DMS 273 treated with DMSO at 0.1 percent for 48 hours (cell line): ENCODE data around the gene NDUFA11.

ENCODE experiments used
- DNase-seq: peaks from one replicate; lab custom pipeline; 2025; lab: John Stamatoyannopoulos, UW

Gene NDUFA11

GRCh38 chr19:5908773-5909442, 5.3 kb upstream of the NDUFA11 start:
- DNase-seq, result no peak

DNA sequence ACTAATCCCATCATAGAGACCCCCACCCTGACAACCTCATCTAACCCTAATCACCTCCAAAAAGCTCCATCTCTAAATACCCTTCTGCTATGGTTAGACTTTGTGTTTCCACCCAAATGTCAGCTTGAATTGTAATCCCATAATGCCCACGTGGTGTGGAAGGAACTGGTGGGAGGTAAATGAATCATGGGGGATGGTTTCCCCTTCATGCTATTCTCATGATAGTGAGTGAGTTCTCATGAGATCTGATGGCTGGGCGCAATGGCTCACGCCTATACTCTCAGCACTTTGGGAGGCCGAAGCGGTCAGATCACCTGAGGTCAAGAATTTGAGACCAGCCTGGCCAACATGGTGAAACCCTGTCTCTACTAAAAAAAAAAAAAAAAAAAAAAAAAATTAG, 3.7 kb upstream of the NDUFA11 start:
- DNase-seq, result no peak

DNA sequence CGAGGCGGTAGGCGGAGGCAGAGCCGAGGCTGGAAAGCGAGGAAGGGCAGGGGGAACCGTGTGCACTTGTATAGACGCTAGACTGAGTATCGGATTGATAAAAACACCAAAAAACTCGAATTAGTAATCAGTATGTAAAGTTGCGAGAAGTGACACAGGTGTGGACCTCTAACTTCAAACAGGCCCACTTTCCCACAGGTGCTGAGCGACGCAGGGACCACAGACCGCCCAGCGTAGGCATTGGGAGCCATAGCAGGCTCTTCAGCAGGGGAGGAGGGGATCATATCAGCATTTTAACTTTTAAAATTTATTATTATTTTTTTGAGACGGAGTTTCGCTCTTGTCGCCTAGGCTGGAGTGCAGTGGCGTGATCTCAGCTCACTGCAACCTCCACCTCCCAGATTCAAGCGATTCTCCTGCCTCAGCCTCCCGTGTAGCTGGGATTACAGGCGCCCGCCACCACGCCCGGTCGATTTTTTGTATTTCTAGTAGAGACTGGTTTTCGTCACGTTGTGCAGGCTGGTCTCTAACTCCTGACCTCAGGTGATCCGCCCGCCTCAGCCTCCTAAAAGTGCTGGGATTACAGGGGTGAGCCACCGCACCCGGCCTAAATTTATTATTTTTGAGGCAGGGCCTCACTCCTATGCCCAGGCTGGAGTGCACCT, 1.7 kb upstream of the NDUFA11 start:
- no peak for DNase-seq

GRCh38 chr19:5904352-5905113, 943 bp upstream of the NDUFA11 start, which contains the start of gene VMAC:
TSS of gene VMAC (plus strand) at chr19:5904872. CDS start at chr19:5904891, 19 bp downstream.
- DNase-seq, result peak; percentile 100

DNA sequence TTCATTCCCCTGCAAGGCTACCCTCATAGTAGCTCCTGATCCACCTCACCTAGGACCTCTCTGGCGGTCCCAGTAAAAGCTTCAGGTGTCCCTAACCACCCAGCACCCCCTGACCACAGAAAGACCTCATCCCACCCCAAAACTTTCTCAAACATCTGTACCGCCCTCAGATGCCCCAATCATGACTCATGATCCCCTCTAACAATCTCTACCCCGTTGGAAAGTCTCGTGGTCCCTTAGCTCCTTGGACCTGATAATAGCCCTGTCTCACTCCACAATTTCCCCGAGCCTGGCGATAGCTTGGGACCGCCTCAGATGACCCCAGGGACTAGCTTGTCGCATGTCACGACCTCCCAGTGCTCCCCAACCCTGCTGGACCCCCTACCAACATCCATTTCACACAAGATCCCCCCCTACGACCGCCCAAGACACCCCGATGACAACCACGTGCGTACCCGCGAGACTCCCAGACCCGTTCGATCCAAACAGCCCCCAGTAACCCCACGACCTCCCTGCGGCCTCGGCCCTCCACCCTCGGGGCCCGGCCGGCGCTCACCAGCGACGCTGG, 450 bp downstream of the NDUFA11 start:
- DNase-seq, result no peak

DNA sequence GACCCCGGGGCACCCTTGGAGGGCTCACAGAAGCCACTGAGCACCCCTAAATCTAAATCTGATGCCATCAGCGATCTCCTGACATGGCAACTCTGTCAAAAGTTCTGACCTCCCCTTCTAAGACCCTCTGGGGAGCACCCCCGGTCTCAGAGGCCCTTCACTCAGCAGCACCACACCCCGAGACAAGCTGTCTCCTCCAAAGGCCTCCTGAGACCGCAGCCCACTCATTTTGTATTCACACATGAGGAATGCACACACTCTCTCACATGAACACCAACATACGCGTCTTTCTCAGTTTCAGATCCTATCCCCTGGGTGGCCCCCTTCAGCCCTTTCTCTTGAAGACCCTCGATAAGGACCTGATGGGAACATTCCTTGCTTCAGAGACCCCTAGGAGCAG, 2.6 kb downstream of the NDUFA11 start:
- DNase-seq, result no peak

DNA sequence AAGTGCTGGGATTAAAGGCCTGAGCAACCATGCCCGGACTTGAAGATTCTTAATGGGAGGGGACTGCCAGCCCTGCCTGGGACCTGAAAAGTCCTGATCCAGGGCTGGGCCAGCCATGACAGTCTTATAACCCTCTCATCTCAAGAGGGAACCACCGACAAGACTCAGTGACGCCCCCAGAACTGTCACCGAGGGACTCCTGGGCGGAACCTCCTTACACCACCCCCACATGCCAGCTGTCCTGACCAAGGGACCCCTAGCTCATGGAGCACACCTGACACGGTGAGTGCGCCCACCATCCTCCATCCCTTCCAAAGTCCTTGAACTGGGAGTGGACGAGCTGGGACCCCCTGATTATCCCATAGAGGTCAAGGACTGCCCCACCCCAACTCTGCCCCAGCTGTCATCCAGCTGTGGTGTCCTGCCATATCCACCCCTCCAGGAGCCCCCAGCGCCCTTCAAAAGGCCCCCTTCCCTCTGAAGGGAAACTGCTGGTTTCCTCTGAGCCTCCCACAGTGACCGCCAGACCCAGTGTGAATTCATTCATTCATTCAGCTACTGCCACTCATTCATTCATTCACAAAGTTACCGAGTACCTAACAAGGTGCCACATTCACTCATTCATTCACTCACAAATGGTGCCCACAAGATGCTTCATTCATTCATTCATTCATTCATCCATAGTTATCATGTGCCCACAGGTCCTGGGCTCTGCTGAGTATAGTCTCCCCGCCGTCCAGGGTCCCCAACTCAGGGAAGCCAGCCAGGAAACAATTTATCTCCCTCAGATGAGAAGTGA, 3.7 kb downstream of the NDUFA11 start:
- DNase-seq, result no peak

DNA sequence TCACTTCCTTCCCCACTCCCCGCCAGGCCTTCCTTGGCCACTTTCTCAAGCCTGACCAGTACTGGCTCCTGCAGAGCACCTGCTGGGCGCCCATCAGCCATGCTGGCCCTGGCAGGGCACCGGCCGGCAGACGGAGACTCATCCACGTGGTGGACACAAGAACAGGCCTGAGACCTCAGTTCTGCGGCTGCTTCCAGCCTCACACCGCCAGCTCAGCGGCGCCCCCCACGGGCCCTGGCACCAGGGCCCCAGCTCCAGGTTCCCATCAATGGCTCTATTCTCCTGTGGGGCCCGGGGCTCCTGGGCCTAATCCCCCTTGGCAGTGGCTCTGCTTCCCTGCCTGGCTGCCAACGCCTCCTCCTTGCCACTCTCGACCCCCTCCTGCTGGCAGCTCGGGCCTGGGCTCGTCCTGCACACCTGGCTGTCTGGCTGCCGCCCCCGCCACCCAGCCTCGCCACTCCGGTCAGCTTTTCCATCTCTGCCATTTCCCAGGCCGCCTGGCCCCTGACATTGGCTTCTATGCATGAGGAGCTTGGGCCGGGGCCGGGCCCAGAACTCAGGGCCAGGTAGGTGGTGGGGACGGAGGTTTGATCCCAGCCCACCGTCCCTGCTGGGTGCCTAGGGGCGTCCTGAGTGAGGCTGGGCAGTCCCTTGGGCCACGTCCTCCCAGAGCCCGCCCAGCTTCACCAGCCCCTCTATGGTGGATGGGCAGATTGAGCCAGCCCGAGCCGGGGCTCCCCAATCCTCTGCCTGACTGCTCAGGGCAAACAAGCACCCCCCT, 6.2 kb downstream of the NDUFA11 start:
- no peak for DNase-seq

DNA sequence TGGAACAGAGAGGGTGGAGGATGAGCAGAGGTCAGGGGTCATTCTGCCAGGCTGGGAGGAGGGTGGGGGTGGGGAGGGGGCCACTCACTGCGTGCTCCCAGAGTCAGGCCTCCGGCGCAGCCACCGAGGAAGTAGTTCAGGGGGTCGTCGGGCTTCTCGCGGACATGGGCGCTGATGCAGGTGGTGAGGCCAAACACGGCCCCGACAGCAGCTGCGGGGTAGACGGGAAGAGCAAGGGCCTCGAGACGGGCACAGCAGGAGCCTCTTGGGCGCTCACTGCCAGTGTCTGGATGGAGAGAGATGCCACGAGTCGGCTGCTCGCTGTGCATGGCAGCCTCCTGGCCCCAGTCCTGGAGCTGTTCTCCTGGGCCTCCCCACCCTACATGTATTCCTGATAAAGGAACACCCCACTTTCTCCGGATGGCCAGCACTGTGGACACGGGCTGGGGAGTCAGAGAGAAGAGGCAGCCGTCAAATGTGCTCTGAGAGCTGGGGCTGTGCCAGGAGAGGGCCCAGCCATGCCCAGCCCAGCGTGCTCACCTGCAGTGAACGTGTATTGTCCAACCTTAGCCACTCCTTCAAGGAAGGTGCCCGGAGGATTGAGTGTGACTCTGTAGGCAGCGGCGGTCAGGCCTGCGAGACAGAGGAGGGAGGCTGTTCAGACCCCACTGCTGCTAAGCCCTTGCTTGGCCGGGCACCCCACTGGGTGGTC, 7.1 kb downstream of the NDUFA11 start:
- no peak for DNase-seq

GRCh38 chr19:5895890-5896289, 7.7 kb downstream of the NDUFA11 start:
- no peak for DNase-seq

GRCh38 chr19:5895409-5895808, 8.2 kb downstream of the NDUFA11 start:
- no peak for DNase-seq

- DNase-seq, result no peak
Measured at GRCh38 chr19:5894704-5895349, 8.8 kb downstream of the NDUFA11 start.

GRCh38 chr19:5893907-5894703, 9.5 kb downstream of the NDUFA11 start:
- DNase-seq, result no peak

- no peak for DNase-seq
Measured at GRCh38 chr19:5893296-5893903, 10.2 kb downstream of the NDUFA11 start.

DNA sequence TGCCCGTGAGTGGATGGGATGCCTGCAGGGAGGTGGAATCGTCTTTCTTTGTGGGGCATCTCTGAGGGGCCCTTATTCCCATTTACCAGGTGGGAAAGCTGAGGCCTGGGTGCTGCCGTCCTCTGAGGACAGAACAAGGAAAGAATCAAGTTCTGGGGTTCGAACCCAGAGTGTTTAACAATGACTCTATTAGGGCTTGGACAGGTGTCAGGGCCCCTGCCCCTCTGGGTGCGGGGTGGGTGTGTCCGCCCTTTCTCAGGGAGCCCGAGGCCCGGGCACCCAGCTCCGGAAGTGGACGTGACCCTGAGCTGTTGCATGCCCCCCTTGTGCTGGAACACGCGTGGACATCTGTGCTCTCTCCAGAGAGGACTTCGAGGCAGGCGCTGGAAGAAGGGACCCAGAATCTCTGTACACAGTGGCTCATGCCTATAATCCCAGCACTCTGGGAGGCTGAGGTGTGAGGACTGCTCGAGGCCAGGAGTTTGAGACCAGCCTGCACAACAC, 10.8 kb downstream of the NDUFA11 start:
- no peak for DNase-seq

GRCh38 chr19:5891938-5892771, 11.4 kb downstream of the NDUFA11 start:
- DNase-seq, result no peak

DNA sequence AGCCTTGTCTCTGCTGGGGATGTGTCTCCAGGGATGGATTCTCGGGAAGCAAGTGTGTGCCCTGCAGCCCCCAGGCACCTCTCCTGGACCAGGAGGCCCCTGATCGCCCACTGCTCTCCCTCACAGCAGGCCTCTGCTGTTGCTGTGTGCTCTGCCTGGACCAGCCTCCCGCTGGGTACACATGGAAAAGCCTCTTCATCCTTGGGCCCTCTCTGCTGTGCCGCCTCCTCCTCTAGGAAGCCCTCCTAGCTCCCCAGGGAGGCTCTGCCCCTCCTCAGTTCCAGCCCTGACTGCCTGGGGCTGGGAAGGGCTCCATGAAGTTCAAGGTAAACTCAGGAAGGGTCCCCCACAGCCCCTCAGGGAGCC, 12.0 kb downstream of the NDUFA11 start:
- no peak for DNase-seq

DNA sequence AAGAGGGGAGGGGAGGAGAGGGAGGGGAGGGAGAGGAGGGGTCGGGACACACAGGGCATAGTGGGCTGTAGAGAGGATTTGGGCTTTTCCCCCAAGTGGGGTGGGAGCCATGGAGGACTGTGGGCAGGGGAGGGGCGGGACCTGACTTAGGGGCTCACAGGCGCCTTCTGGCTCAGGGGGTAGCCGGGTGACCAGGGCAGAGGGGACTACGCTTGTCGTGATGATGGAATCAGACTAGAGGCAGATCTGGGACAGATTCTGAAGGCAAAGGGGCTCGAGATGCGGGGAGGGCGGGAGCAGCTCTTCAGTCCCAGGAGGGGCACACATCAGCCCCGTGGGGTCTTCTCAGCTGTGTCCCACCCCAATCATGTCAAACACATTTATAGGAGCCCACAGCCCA, 13.5 kb downstream of the NDUFA11 start:
- DNase-seq, result no peak
